ENCODE measurements around the gene RBM26.
A peak's percentile ranks its signal among the peaks of the same experiment; 100 is the strongest.

The RBM26 gene

GRCh38 chr13:79423801-79424642, 18.0 kb upstream of the RBM26 start:
- DNase-seq: peak; percentile 73

GRCh38 chr13:79423340-79423739, 17.3 kb upstream of the RBM26 start:
- no peak for DNase-seq

GRCh38 chr13:79419365-79419764, 13.3 kb upstream of the RBM26 start:
- DNase-seq: no peak

DNA sequence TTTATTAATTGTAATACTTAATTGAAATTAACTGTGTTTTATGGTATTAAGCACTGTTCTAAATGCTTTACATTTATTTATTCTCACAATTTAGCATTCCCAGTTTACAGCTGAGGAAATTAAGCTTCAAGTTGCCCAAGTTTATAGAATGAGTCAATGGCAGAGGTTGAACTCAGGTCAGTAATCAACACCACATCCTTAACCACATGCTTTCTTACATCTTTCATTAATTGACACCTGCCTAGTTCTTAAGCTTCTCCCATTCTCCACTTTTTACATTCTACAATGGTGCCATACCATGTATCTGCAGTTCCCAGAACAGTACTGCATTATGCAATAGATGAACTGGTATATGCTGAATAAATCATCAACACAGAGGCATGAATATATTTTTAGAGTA, 11.7 kb upstream of the RBM26 start:
- no peak for DNase-seq

DNA sequence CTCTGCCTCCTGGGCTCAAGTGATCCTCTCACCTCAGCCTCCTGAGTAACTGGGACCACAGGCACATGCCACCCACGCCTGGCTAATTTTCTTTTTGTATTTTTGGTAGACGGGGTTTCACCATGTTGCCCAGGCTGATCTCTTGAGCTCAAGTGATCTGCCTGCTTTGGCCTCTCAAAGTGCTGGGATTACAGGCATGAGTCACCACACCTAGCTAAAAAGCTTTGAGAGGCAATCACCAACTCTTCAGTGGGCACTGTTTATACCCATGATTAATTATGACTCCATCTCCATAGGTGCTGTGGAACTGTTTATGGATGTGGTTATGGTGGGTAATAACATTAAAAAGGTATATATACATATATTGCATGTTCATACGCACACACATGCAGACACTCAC, 7.5 kb upstream of the RBM26 start:
- no peak for DNase-seq

- no peak for DNase-seq
Measured at GRCh38 chr13:79409828-79410227, 3.8 kb upstream of the RBM26 start.

DNA sequence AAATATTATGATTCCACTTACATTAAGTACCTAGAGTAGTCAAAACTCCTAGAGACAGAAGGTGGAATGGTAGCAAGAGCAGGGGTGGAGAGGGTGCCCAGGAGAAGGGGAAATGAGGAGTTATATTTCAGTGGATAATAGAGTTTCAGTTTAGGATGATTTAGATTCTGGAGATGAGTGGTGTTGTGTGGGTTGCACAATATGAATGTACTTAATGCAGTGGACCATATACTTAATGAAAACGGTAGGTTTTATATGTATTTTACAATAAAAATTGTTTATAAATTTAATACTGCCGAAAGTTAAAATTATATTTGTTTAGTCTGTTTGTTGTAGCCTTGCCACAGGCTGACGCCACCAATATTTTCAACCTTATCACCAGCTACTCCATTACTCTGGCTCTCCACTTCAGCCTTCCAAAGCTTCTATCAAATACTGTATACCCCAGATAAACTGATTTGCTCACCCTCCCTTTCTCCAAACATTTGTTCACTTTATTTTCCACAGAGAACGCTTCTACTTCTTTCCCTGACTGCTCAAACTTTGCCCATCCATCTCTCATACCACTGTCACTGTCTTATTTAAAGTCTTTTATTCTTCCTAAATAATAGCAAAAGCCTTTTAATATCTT, 1.4 kb upstream of the RBM26 start:
- no peak for DNase-seq

GRCh38 chr13:79406597-79406908, 498 bp upstream of the RBM26 start:
- no peak for DNase-seq

DNA sequence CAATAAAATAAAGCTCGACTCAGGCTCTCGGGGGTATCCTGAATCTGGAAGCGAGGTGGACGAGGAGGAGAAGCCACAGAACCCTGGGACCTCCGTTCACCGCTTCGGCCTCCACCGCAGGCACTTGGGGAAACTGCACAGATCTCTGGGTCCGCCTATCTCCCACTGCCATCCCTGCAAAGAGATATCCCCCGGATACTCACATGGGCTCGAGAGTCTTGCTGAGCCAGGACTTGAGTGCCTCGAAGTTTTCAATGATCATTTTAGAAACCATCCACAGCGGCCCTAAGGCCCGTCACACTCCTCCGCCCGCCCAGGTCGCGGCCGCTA, 589 bp downstream of the RBM26 start:
- DNase-seq: no peak

DNA sequence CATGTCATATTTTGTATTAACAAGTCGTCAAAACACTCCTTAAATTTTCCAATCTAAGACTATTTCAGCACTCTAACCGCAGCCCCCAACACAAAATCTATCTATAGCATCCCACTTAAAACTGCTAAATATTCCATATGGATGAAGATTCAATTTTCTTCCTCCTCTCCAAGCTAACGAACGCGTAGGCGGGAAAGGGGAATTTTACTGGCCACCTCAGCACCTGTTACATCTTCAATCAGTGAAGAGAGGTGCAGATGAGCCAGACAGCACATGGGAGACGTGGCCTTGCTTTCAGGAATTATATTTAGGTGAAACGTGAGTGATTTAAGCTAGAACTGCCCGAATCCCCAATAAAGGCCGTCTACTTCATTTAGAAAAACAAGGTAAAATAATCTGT, 1.1 kb downstream of the RBM26 start:
- no peak for DNase-seq

- DNase-seq: no peak
Measured at GRCh38 chr13:79404361-79404760, 1.7 kb downstream of the RBM26 start.

DNA sequence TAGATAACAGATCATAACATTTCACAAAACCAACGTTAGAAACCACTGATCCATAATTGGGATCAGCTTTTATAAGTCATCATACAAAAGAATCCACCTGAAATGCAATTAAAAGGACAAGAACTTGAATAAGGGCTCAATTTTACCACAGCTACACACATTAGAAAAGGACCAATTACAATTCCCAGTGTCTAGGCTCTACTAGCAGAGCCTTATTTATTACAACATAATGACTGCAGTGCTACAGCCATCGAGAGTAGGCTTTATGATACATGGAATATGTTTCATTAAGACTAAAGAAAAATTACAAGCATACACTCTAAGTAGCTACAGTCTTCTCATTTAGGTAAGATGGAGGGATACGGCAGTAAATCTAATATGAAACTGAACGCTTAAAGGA, 2.9 kb downstream of the RBM26 start:
- DNase-seq: no peak

GRCh38 chr13:79402679-79403078, 3.4 kb downstream of the RBM26 start:
- DNase-seq: no peak

DNA sequence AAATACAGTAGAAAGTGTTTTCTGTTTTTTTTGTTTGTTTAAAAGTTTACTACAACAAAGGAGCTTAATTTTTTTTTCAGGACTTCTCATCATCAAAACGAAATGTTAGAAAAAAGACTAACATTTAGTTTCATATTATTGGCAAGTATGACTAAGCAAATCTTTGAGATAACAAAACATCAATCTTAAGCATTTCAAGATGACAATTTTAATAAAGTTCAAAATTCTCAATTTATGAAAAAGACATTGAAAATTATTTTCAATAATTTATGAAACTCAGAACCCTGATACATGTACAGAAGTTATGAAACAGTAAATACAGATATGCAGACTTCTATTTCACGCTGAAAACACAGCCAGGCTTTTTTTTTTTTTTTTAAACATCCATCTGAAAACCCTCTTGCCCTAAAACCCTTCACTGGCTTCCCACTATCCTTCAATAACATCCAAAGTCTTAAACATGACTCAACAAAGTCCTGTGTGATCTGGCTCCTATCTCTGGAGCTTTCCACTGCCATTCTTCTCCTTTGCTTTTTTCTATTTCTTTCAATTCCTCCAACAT, 3.9 kb downstream of the RBM26 start:
- DNase-seq: no peak

DNA sequence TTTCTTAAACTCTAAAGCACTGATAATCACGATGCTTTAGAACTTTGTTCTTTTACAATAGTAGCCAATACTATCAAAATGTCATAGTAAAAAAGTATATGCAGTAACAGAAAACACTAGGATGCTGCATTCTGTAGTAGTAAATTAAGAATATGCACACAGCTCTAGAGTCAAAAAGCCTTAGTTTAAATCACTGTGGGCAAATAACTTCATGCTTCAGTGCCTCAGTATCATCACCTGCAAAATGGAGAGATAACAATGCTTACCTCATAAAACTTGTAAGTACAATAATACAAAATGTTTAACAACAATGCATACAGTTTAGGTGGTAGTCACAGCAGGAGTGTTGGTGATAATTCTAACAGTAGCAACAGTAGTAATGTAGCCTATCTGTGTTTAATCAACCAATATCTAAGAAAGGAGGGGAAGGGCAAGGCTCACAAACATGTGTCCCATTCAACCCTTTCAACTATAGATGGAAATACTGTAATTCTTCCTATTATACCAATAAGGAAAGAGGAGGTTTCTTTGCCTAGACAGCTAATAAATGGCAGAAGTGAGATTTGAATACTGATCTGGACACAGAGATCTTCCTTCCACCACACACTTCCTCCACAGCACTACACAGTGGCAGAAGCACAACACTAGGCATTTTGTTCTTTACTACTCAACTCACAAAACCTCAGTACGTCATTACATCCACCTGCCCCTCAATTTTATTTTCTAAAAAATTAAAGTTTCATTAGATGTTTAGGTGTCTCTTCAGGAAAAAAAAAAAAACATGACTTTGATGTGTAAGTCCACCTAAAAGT, 4.6 kb downstream of the RBM26 start:
- DNase-seq: no peak

DNA sequence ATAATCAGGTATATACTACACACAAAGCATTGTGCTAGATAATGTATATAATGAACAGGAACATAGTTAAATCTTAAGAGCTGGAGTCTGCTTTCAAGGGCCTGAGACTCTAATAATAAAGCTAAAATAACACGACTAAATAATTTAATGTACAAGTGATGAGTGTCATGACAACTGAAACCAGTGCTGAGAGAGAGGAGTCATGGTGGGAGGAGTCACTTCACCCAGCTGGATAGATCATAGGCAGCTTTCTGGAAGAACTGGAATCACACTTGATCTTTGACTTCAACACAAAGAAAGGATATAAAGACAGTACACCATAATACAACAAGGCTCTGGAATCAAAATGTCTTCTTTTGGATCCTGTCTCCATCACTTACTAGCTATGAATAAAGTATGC, 7.1 kb downstream of the RBM26 start:
- DNase-seq: no peak

GRCh38 chr13:79398127-79398526, 7.9 kb downstream of the RBM26 start:
- no peak for DNase-seq

DNA sequence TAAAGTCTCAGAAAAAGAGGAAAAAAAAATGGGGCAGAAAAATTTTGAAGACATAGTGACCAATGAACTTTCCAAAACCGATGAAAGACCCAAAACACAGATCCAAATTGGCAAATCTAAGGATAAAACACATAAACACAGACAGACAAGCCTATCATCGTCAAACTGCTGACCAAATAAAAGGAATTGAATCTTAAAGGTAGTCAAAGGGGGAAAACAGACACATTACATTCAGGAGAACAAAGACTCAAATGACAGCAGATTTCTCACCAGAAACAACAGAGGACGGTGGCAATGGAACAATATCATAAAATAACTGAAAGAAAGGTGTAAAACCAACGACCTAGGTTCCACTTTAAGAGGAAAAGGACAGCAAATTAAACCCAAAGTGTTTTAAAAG, 10.2 kb downstream of the RBM26 start:
- DNase-seq: no peak

DNA sequence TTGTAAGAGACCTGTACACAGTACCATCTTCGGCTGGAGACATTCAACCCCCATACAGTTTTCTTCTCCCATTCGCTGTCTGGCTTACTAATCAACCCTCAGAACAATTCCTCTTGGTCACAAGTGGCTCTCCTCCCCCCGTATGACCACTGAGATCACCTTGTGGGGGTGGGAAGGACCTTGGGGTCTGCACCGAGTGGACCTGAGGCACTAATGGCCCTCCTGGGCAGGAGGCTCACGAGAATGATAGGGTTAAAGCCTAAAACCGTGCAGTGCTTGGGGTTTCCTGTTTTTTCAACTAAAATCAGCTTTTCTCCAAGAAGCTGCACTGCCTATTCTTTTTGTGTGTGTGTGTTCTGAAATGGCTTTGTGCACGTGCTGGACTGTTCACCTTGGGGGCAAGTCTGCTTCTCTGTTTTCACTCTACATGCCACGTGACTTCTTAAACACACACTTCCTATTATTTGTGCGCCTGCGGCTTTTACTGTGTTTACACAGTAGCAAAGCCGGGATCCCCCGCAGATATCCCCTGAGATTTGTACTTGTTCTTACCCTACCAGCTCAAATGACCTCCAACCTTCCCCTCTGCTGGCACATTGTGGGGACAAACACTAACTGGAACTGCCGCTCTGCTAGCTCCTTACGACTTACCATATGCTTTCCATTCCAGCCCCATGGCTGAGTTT, 12.3 kb downstream of the RBM26 start:
- no peak for DNase-seq

DNA sequence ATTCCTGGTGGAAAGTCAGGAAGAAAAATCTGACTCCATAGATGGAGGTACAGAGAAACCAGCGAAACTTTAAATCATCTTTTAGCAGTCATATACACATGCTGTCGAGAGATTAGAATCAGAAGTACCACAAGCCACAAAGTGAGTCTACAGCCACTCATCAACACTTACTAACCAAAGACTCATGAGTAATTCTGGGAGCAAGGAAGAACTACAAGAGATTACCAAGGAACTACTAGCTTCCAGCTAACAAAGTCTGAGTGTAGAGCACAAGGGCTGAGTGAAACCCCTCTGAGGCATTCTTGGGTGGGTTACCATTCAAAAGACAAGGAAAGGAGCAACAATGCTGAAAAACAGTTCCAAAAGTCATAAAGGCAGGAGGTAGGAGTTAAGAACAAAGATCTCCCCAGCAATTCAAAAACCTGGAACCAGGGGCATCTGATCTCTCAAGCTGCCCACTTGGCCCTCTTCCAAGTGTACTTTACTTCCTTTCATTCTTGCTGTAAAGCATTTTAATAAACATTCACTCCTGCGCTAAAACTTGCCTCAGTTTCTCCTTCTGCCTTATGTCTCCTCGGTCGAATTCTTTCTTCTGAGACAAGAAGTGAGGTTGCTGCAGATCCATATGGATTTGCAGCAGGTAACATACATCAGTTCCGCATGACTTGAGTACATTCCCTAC, 13.0 kb downstream of the RBM26 start:
- DNase-seq: no peak

DNA sequence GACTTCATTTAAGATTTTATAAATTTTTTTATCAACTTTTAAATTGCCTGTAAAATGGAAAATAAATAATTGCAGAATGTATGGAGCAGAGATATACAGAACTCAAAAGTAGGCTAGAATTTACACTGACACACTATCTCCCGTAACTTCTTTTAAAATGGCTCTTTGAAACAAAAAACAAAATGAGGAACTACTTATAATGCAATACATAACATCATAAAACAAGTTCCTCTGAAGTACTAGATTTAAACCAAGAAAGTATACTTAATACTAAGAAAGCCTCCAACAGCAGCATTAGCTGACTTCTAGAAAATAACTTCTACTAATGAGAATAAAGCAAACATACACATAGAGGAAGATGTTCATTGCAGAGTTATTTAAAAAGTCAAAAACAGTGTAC, 17.0 kb downstream of the RBM26 start:
- no peak for DNase-seq

DNA sequence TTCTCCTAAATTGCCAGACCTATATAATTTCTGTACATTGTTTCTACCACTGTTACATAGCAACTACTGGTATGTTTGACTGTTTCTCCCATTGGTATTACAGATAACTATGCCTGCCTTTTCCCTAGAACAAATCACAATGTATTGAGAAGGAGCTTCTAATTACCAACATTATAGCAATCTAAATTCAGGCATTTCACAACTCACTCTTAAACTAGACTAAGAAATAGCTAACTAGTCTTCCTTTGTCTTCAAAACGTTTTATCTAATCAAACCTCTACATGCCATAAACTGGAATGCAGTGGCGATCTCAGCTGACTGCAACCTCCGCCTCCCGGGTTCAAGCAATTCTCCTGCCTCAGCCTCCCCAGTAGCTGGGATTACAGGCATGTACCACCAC, 18.2 kb downstream of the RBM26 start:
- no peak for DNase-seq
